ENCODE results near the gene CTAG2. TPM values are rescaled to one million over a fixed set of nuclear protein-coding genes. Genes with fewer than 3 reads are reported as not detected.

Gene CTAG2
- polyA plus RNA-seq, 3 donors: not detected

Other genes starting within 250 kb of the CTAG2 start
- 10 to 100 TPM; 11.3 to 14.0 (median 11.4) TPM for gene DNASE1L1, start 244.3 kb downstream of the CTAG2 start, polyA plus RNA-seq (ENCODE audit: insufficient read length in 3 of 3)
- 10 to 100 TPM; 26.1 to 30.1 (median 28.7) TPM for gene TAFAZZIN, start 242.0 kb downstream of the CTAG2 start, polyA plus RNA-seq (ENCODE audit: insufficient read length in 3 of 3)
- gene ATP6AP1, start 224.9 kb downstream of the CTAG2 start, polyA plus RNA-seq (ENCODE audit: insufficient read length in 3 of 3): 100 to 1,000 TPM; 136 to 162 (median 151) TPM
- 100 to 1,000 TPM; 106 to 109 (median 107) TPM for gene GDI1, start 216.4 kb downstream of the CTAG2 start, polyA plus RNA-seq (ENCODE audit: insufficient read length in 3 of 3)
- 10 to 100 TPM; 51.3 to 58.1 (median 55.9) TPM for gene FAM50A, start 209.4 kb downstream of the CTAG2 start, polyA plus RNA-seq (ENCODE audit: insufficient read length in 3 of 3)
- 10 to 100 TPM; 33.5 to 40.7 (median 38.1) TPM for gene PLXNA3, start 195.3 kb downstream of the CTAG2 start, polyA plus RNA-seq (ENCODE audit: insufficient read length in 3 of 3)
- 10 to 100 TPM in 2 of 3 donors, 1 to 10 TPM in 1; 9.7 to 12.0 (median 10.8) TPM for gene LAGE3, start 174.3 kb downstream of the CTAG2 start, polyA plus RNA-seq (ENCODE audit: insufficient read length in 3 of 3)
- gene UBL4A, start 167.0 kb downstream of the CTAG2 start, polyA plus RNA-seq (ENCODE audit: insufficient read length in 3 of 3): 10 to 100 TPM; 25.6 to 29.3 (median 28.1) TPM
- gene SLC10A3, start 162.9 kb downstream of the CTAG2 start, polyA plus RNA-seq (ENCODE audit: insufficient read length in 3 of 3): 10 to 100 TPM; 15.9 to 18.3 (median 15.9) TPM
- 10 to 100 TPM; 24.3 to 29.3 (median 28.0) TPM for gene FAM3A, start 137.3 kb downstream of the CTAG2 start, polyA plus RNA-seq (ENCODE audit: insufficient read length in 3 of 3)
- 10 to 100 TPM; 37.7 to 40.9 (median 39.4) TPM for gene G6PD, start 106.7 kb downstream of the CTAG2 start, polyA plus RNA-seq (ENCODE audit: insufficient read length in 3 of 3)
- 10 to 100 TPM; 11.1 to 17.9 (median 15.4) TPM for gene IKBKG, start 106.0 kb downstream of the CTAG2 start, polyA plus RNA-seq (ENCODE audit: insufficient read length in 3 of 3)
- gene CTAG1A, start 68.4 kb downstream of the CTAG2 start, polyA plus RNA-seq (ENCODE audit: insufficient read length in 3 of 3): not detected
- not detected for gene CTAG1B, start 34.3 kb downstream of the CTAG2 start, polyA plus RNA-seq (ENCODE audit: insufficient read length in 3 of 3)
- 1 to 10 TPM; 1.9 to 2.0 (median 1.9) TPM for gene GAB3, start 97.5 kb upstream of the CTAG2 start, polyA plus RNA-seq (ENCODE audit: insufficient read length in 3 of 3)
- gene DKC1, start 109.3 kb upstream of the CTAG2 start, polyA plus RNA-seq (ENCODE audit: insufficient read length in 3 of 3): 10 to 100 TPM; 55.2 to 63.5 (median 58.3) TPM
- 10 to 100 TPM; 33.2 to 40.1 (median 35.6) TPM for gene MPP1, start 151.9 kb upstream of the CTAG2 start, polyA plus RNA-seq (ENCODE audit: insufficient read length in 3 of 3)
- not detected for gene SMIM9, start 181.1 kb upstream of the CTAG2 start, polyA plus RNA-seq (ENCODE audit: insufficient read length in 3 of 3)
- 10 to 100 TPM in 1 of 3 donors, 1 to 10 TPM in 2; 8.4 to 18.1 (median 9.5) TPM for gene F8A1, start 232.8 kb upstream of the CTAG2 start, polyA plus RNA-seq (ENCODE audit: insufficient read length in 3 of 3)

All from right renal cortex interstitium (tissue), 3 donors.